Measurements from ENCODE around the gene DOK5. TPM values are rescaled to one million over a fixed set of nuclear protein-coding genes. Genes with fewer than 3 reads are reported as not detected.

The DOK5 gene
- total RNA-seq, 4 donors from 2014 or later, result 0.55 to 48.6 (median 1.3) TPM; not detected in 1

- WGBS, 2 donors (ENCODE audit: low coverage in 1 of 2), result 83 to 91% methylated on average over 5 of the region's 5 CpGs
- DNase-seq, result no peak
- no peak overlapping the region for H3K27ac ChIP-seq
- H3K27me3 ChIP-seq, result no peaks in the 10 kb centered on the region
- no peak overlapping the region for H3K4me3 ChIP-seq
- H3K4me1 ChIP-seq, result no peaks in the 10 kb centered on the region
- in situ Hi-C loops (cut with MboI; ENCODE audit: low pct_ligation_motif_present in 1 of 4, low pct_unique_long_range_greater_than_20kb in 1 of 4, low sequenced_read_pairs in 3 of 4) (no loop called here), intact Hi-C loops (cut with DNase I; ENCODE audit: low total_unique reads) (no loop called here)
- no peaks in the 10 kb centered on the region for H3K36me3 ChIP-seq
- no peaks in the 10 kb centered on the region for H3K9me3 ChIP-seq
- TF ChIP-seq EP300 (IDR thresholded peaks at IDR 0.05; ENCODE audit: low read depth), result no peak
- no peak for TF ChIP-seq POLR2AphosphoS5 (IDR thresholded peaks at IDR 0.05)
- TF ChIP-seq, protein P1, sequence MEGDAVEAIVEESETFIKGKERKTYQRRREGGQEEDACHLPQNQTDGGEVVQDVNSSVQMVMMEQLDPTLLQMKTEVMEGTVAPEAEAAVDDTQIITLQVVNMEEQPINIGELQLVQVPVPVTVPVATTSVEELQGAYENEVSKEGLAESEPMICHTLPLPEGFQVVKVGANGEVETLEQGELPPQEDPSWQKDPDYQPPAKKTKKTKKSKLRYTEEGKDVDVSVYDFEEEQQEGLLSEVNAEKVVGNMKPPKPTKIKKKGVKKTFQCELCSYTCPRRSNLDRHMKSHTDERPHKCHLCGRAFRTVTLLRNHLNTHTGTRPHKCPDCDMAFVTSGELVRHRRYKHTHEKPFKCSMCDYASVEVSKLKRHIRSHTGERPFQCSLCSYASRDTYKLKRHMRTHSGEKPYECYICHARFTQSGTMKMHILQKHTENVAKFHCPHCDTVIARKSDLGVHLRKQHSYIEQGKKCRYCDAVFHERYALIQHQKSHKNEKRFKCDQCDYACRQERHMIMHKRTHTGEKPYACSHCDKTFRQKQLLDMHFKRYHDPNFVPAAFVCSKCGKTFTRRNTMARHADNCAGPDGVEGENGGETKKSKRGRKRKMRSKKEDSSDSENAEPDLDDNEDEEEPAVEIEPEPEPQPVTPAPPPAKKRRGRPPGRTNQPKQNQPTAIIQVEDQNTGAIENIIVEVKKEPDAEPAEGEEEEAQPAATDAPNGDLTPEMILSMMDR (IDR thresholded peaks at IDR 0.05), result no peak
- TF ChIP-seq POLR2A (IDR thresholded peaks at IDR 0.05), result no peak
Observed at GRCh38 chr20:54550776-54551396, 75.5 kb downstream of the DOK5 start.

DNA sequence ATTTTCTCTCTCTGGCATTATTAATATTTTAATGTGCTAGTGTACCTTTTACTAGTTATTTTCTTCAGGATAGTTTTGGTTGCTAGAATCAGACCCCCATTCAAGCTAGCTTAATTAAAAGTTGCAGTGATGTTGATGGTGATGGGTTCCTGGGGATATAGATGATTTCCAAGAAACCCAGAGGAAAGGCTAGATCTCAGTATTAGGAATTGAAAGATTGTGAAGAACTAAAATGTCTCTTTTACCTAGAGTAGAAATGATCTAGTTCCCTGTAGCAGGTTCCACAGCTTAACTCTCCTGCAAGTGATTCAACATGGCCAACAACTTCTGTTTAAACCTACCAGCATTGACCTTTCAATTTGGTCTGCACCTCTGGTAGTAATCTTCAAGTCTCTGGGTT is 78.6 kb downstream of the DOK5 start:
- H3K4me3 ChIP-seq, result no peak overlapping the region
- H3K27ac ChIP-seq, result no peak overlapping the region
- H3K4me1 ChIP-seq, result no peaks in the 10 kb centered on the region
- intact Hi-C loops (cut with DNase I; ENCODE audit: low total_unique reads), result no loop called here
- DNase-seq, result no peak
- in situ Hi-C loops (cut with MboI; ENCODE audit: low pct_ligation_motif_present in 1 of 4, low pct_unique_long_range_greater_than_20kb in 1 of 4, low sequenced_read_pairs in 3 of 4), result no loop called here
- TF ChIP-seq, protein P1 (IDR thresholded peaks at IDR 0.05), result no peak
- TF ChIP-seq EP300 (IDR thresholded peaks at IDR 0.05; ENCODE audit: low read depth) (no peak), POLR2AphosphoS5 (IDR thresholded peaks at IDR 0.05) (no peak), POLR2A (IDR thresholded peaks at IDR 0.05) (no peak)
- H3K27me3 ChIP-seq, result no peaks in the 10 kb centered on the region
- H3K9me3 ChIP-seq, result no peaks in the 10 kb centered on the region
- H3K36me3 ChIP-seq, result no peaks in the 10 kb centered on the region

DNA sequence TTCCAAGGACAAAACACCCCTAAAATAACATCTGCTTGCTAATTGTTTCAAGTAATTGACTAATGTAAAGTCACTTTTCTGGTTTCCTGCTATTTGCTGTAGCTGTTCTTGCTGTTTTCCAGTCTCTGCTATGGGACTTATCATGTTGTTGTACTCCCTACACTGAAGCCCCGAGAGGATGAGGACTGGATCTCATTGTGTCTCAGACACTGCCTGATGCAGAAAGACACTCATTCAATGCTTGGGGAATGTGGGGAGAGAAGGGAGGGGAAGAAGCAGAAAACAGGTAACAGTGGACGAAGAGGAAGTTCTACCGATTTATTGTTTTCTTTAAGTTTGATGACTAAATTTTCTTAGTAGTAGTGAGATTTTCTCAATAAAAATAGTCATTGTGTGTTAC is 79.8 kb downstream of the DOK5 start:
- intact Hi-C loops (cut with DNase I; ENCODE audit: low total_unique reads) (no loop called here), in situ Hi-C loops (cut with MboI; ENCODE audit: low pct_ligation_motif_present in 1 of 4, low pct_unique_long_range_greater_than_20kb in 1 of 4, low sequenced_read_pairs in 3 of 4) (no loop called here)
- Histone ChIP-seq H3K4me1 (no peaks in the 10 kb centered on the region), H3K36me3 (no peaks in the 10 kb centered on the region), H3K27me3 (no peaks in the 10 kb centered on the region), H3K27ac (no peak overlapping the region), H3K4me3 (no peak overlapping the region), H3K9me3 (no peaks in the 10 kb centered on the region)
- TF ChIP-seq POLR2AphosphoS5 (IDR thresholded peaks at IDR 0.05), result no peak
- TF ChIP-seq POLR2A (IDR thresholded peaks at IDR 0.05), result no peak
- TF ChIP-seq EP300 (IDR thresholded peaks at IDR 0.05; ENCODE audit: low read depth), result no peak
- TF ChIP-seq, protein P1 (IDR thresholded peaks at IDR 0.05), result no peak
- no peak for DNase-seq
- WGBS, 2 donors (ENCODE audit: low coverage in 1 of 2), result 64 to 73% methylated on average over 3 of the region's 3 CpGs

GRCh38 chr20:54556406-54556805 is 81.0 kb downstream of the DOK5 start:
- Histone ChIP-seq H3K27ac (no peak overlapping the region), H3K9me3 (no peaks in the 10 kb centered on the region), H3K36me3 (no peaks in the 10 kb centered on the region), H3K27me3 (no peaks in the 10 kb centered on the region), H3K4me1 (no peaks in the 10 kb centered on the region), H3K4me3 (no peak overlapping the region)
- in situ Hi-C loops (cut with MboI; ENCODE audit: low pct_ligation_motif_present in 1 of 4, low pct_unique_long_range_greater_than_20kb in 1 of 4, low sequenced_read_pairs in 3 of 4) (no loop called here), intact Hi-C loops (cut with DNase I; ENCODE audit: low total_unique reads) (no loop called here)
- WGBS, 2 donors (ENCODE audit: low coverage in 1 of 2), result 73 to 88% methylated on average over 2 of the region's 2 CpGs
- TF ChIP-seq POLR2A (IDR thresholded peaks at IDR 0.05) (no peak), EP300 (IDR thresholded peaks at IDR 0.05; ENCODE audit: low read depth) (no peak), POLR2AphosphoS5 (IDR thresholded peaks at IDR 0.05) (no peak)
- TF ChIP-seq, protein P1 (IDR thresholded peaks at IDR 0.05), result no peak
- DNase-seq, result no peak
